Measurements from ENCODE around the gene HYCC1. TPM values are rescaled to one million over a fixed set of nuclear protein-coding genes. Genes with fewer than 3 reads are reported as not detected.
A peak's percentile ranks its signal among the peaks of the same experiment; 100 is the strongest.

The HYCC1 gene
- total RNA-seq, 1 experiment from 2014 or later = 23.5 TPM

GRCh38 chr7:23062452-23062851, 48.5 kb upstream of the HYCC1 start:
- no TSS peak for BruUV-seq (replicated peaks)
- intact Hi-C loops (cut with micrococcal nuclease) = loop anchor here (10.0 kb wide), 1 partner anchor 958 kb away; no protein-coding TSS in a partner anchor
- RAD21 ChIA-PET (ENCODE audit: low non-redundant PET in 1 of 2, low total read pairs in 2 of 2, uncharacterized antibody in 2 of 2, unreplicated experiment in 2 of 2) = no interaction called here
- peaks cover 2 to 4% of the 10 kb centered on the region in 2 experiments; a peak in 3 of 4 replicates for H3K4me1 ChIP-seq (ENCODE audit: control insufficient read depth in 1 of 2, insufficient read depth in 2 of 2, low read length in 2 of 2)
- no peak overlapping the region for H3K27ac ChIP-seq (ENCODE audit: low read depth, low read length)
- no peak overlapping the region for H3K4me3 ChIP-seq (replicated peaks in 1 of 2; ENCODE audit: low read depth in 1 of 2, low read length in 2 of 2)
- no peak overlapping the region for H2AFZ ChIP-seq (ENCODE audit: low read depth, low read length, poor library complexity, severe bottlenecking)
- H3K9ac ChIP-seq (ENCODE audit: low read length) = no peak overlapping the region
- ATAC-seq (no peak), DNase-seq (ENCODE audit: low read depth, low spot score) (no peak)
- no peak for TF ChIP-seq CBX3 (IDR thresholded peaks at IDR 0.05; ENCODE audit: low read depth)
- H3K9me2 ChIP-seq (ENCODE audit: insufficient read depth) = no peaks in the 10 kb centered on the region
- CTCF ChIA-PET = interaction anchor here (1.1 kb wide), 1 partner anchor 24 kb away, joined by 3 read pairs; no protein-coding TSS in a partner anchor
- POLR2A ChIA-PET = no interaction called here
- H3K9me3 ChIP-seq (ENCODE audit: control insufficient read depth in 1 of 2, insufficient read depth in 1 of 2, low read depth in 1 of 2, low read length in 2 of 2) = no peaks in the 10 kb centered on the region
- no peaks in the 10 kb centered on the region for H3K36me3 ChIP-seq (ENCODE audit: control insufficient read depth in 1 of 2, insufficient read depth in 2 of 2, low read length in 2 of 2)
- H3K79me2 ChIP-seq (ENCODE audit: insufficient read depth, low read length) = no peaks in the 10 kb centered on the region
- H3K27me3 ChIP-seq (ENCODE audit: insufficient read depth, low read length) = no peaks in the 10 kb centered on the region
- peak overlapping the region; percentile 34; the same call in 1 of the 2 replicates for H3K4me2 ChIP-seq (ENCODE audit: low read length)
- no peaks in the 10 kb centered on the region for H4K20me1 ChIP-seq (ENCODE audit: insufficient read depth)

GRCh38 chr7:23061327-23061726, 47.4 kb upstream of the HYCC1 start:
- Histone ChIP-seq H3K27ac (ENCODE audit: low read depth, low read length) (no peak overlapping the region), H3K4me1 (ENCODE audit: control insufficient read depth in 1 of 2, insufficient read depth in 2 of 2, low read length in 2 of 2) (peaks cover 2 to 4% of the 10 kb centered on the region in 2 experiments; a peak in 3 of 4 replicates), H3K9ac (ENCODE audit: low read length) (no peak overlapping the region), H3K4me3 (replicated peaks in 1 of 2; ENCODE audit: low read depth in 1 of 2, low read length in 2 of 2) (no peak overlapping the region), H3K9me3 (ENCODE audit: control insufficient read depth in 1 of 2, insufficient read depth in 1 of 2, low read depth in 1 of 2, low read length in 2 of 2) (no peaks in the 10 kb centered on the region), H3K79me2 (ENCODE audit: insufficient read depth, low read length) (no peaks in the 10 kb centered on the region), H3K27me3 (ENCODE audit: insufficient read depth, low read length) (no peaks in the 10 kb centered on the region), H4K20me1 (ENCODE audit: insufficient read depth) (no peaks in the 10 kb centered on the region), H3K9me2 (ENCODE audit: insufficient read depth) (no peaks in the 10 kb centered on the region), H2AFZ (ENCODE audit: low read depth, low read length, poor library complexity, severe bottlenecking) (no peak overlapping the region), H3K4me2 (ENCODE audit: low read length) (no peak overlapping the region), H3K36me3 (ENCODE audit: control insufficient read depth in 1 of 2, insufficient read depth in 2 of 2, low read length in 2 of 2) (no peaks in the 10 kb centered on the region)
- CTCF ChIA-PET = interaction anchor here (1.4 kb wide), 1 partner anchor 25 kb away, joined by 6 read pairs; no protein-coding TSS in a partner anchor
- no peak for ATAC-seq
- TF ChIP-seq ELF1 (IDR thresholded peaks at IDR 0.05; ENCODE audit: borderline replicate concordance, low read depth) (no peak), CBX3 (IDR thresholded peaks at IDR 0.05; ENCODE audit: low read depth) (no peak), ZNF274 (IDR thresholded peaks at IDR 0.05; ENCODE audit: low read depth, low read length) (no peak), RAD21 (IDR thresholded peaks at IDR 0.05; ENCODE audit: low read depth) (no peak)
- no peak for DNase-seq (ENCODE audit: low read depth, low spot score)
- RAD21 ChIA-PET (ENCODE audit: low non-redundant PET in 1 of 2, low total read pairs in 2 of 2, uncharacterized antibody in 2 of 2, unreplicated experiment in 2 of 2) = no interaction called here
- intact Hi-C loops (cut with micrococcal nuclease) = loop anchor here (10.0 kb wide), 1 partner anchor 957 kb away; no protein-coding TSS in a partner anchor
- POLR2A ChIA-PET = no interaction called here
- BruUV-seq (replicated peaks) = no TSS peak
